Lower leg skin (tissue), 4 donors: ENCODE measurements around the gene IL12A. TPM values are rescaled to one million over a fixed set of nuclear protein-coding genes. Genes with fewer than 3 reads are reported as not detected.

Experiments used
- DNase-seq, 2 donors: peaks; one replicate each; pipeline ENCODE4 v3.0.0-alpha.2; 2019; ENCODE audit warnings: low spot score in 2 of 2
- H3K4me3 ChIP-seq: fragments of 200-600 bp; sonication (generic); 2 replicates; pipeline ENCODE4 v1.5.1; 2017; ENCODE audit warnings: mild to moderate bottlenecking, low read depth; ENCODE audit not compliant: poor library complexity, severe bottlenecking
- CTCF ChIP-seq, 3 donors: fragments of 450-650 bp; IDR thresholded peaks; one replicate each; pipeline ENCODE4 v1.5.1; 2016; ENCODE audit warnings: antibody characterized with exemption in 3 of 3, mild to moderate bottlenecking in 3 of 3, moderate library complexity in 2 of 3
- POLR2A ChIP-seq, 2 donors: fragments of 450-650 bp; IDR thresholded peaks; one replicate each; pipeline ENCODE4 v1.6.1; 2016 to 2017; ENCODE audit warnings: antibody characterized with exemption in 2 of 2, mild to moderate bottlenecking in 1 of 2, moderate library complexity in 1 of 2
- WGBS, 2 donors: methylation state at CpG; one replicate each; pipeline ENCODE4 v1.1.5; 2018; 5-methylcytosine and 5-hydroxymethylcytosine counted together
- intact Hi-C: fragments of 100-400 bp; cut with DNase I; formaldehyde crosslinking; loops from one replicate; pipeline ENCODE4 v1.15.0; 2023; ENCODE audit warnings: low total_unique reads
- total RNA-seq, 4 donors: library from RNA; depleted of rRNA; stranded (reverse); fragments of >200 nt; gene quantifications; one replicate each; pipeline ENCODE4 v1.1.0, GENCODE V29; 2016

Gene IL12A
- total RNA-seq, 4 donors from 2014 or later: 0.36 to 7.9 (median 3.2) TPM; not detected in 1

GRCh38 chr3:160001850-160002623 lies 13.4 kb downstream of the IL12A start:
- TF ChIP-seq POLR2A (IDR thresholded peaks at IDR 0.05) (no peak), CTCF (IDR thresholded peaks at IDR 0.05) (no peak)
- intact Hi-C loops: loop anchor here (10.0 kb wide), 1 partner anchor 117 kb away; no protein-coding TSS in a partner anchor
- no peak for DNase-seq
- no peak overlapping the region for H3K4me3 ChIP-seq
- 78 to 79% methylated on average over 7 of the region's 7 CpGs for WGBS, 2 donors

- intact Hi-C loops: loop anchor here (10.0 kb wide), 1 partner anchor 119 kb away; no protein-coding TSS in a partner anchor
- TF ChIP-seq POLR2A (IDR thresholded peaks at IDR 0.05) (no peak), CTCF (IDR thresholded peaks at IDR 0.05) (no peak)
- DNase-seq: peak in 1 of 2 donors; percentile 72
- H3K4me3 ChIP-seq: no peak overlapping the region
- WGBS, 2 donors: 23 to 33% methylated on average over 2 of the region's 2 CpGs
Measured at GRCh38 chr3:160003520-160004128, 15.0 kb downstream of the IL12A start.

GRCh38 chr3:160005004-160005403 lies 16.4 kb downstream of the IL12A start:
- intact Hi-C loops: loop anchor here (10.0 kb wide), 1 partner anchor 120 kb away; no protein-coding TSS in a partner anchor
- TF ChIP-seq POLR2A (IDR thresholded peaks at IDR 0.05): no peak
- TF ChIP-seq CTCF (IDR thresholded peaks at IDR 0.05): no peak
- no peak for DNase-seq
- no peak overlapping the region for H3K4me3 ChIP-seq

GRCh38 chr3:160006282-160007163 lies 17.9 kb downstream of the IL12A start:
- intact Hi-C loops: loop anchor here (2.0 to 10.0 kb wide), 2 partner anchors 122 to 744 kb away; no protein-coding TSS in a partner anchor
- TF ChIP-seq POLR2A (IDR thresholded peaks at IDR 0.05): no peak
- TF ChIP-seq CTCF (IDR thresholded peaks at IDR 0.05): no peak
- DNase-seq: peak in 1 of 2 donors; percentile 72
- no peak overlapping the region for H3K4me3 ChIP-seq
- WGBS, 2 donors: 10 to 20% methylated on average over 3 of the region's 3 CpGs

- no peak overlapping the region for H3K4me3 ChIP-seq
- no peak for TF ChIP-seq CTCF (IDR thresholded peaks at IDR 0.05)
- TF ChIP-seq POLR2A (IDR thresholded peaks at IDR 0.05): no peak
- DNase-seq: no peak
- intact Hi-C loops: loop anchor here (10.0 kb wide), 1 partner anchor 124 kb away; no protein-coding TSS in a partner anchor
- 41 to 50% methylated on average over 4 of the region's 4 CpGs for WGBS, 2 donors
Measured at GRCh38 chr3:160008961-160009360, 20.3 kb downstream of the IL12A start.
